C4-2B (cell line): ENCODE data around the gene OR52J3.

ENCODE experiments used
- CTCF ChIP-seq: fragments of 450-650 bp; conservative IDR thresholded peaks from 2 replicates; pipeline ENCODE4 v1.5.1; 2017; ENCODE audit warnings: mild to moderate bottlenecking
- ZFX ChIP-seq: fragments of 450-650 bp; IDR thresholded peaks from 2 replicates; pipeline ENCODE4 v1.6.1; 2017

- no peak for TF ChIP-seq CTCF
- TF ChIP-seq ZFX, result no peak
Observed at GRCh38 chr11:5011254-5011653, 35.1 kb upstream of the OR52J3 start.
